Measurements from ENCODE around the gene IL36A. TPM values are rescaled to one million over a fixed set of nuclear protein-coding genes. Genes with fewer than 3 reads are reported as not detected.

Gene IL36A
- total RNA-seq, 2 donors from 2014 or later = not detected

DNA sequence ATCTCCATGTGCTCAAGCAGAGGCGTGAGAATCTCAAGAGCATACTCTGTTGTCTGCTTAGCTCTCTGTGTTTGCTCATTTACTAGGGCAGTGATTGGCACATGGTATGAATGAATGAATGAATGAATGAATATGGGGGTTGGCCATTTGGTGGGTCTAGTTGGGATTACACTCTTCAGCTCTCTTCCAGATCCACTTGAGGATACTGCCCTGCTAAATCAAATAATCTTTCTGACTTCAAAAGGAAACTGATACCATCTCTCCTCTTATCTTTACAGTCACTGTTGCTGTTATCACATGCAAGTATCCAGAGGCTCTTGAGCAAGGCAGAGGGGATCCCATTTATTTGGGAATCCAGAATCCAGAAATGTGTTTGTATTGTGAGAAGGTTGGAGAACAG is 25.5 kb upstream of the IL36A start:
- Histone ChIP-seq H3K4me3 (no peak overlapping the region), H3K9me3 (no peaks in the 10 kb centered on the region), H3K4me1 (ENCODE audit: control insufficient read depth in 1 of 2, low read depth in 2 of 2) (no peaks in the 10 kb centered on the region), H3K27me3 (replicated peaks; ENCODE audit: insufficient read depth) (no peaks in the 10 kb centered on the region), H3K36me3 (no peaks in the 10 kb centered on the region), H3K27ac (no peak overlapping the region)
- TF ChIP-seq, protein P1, sequence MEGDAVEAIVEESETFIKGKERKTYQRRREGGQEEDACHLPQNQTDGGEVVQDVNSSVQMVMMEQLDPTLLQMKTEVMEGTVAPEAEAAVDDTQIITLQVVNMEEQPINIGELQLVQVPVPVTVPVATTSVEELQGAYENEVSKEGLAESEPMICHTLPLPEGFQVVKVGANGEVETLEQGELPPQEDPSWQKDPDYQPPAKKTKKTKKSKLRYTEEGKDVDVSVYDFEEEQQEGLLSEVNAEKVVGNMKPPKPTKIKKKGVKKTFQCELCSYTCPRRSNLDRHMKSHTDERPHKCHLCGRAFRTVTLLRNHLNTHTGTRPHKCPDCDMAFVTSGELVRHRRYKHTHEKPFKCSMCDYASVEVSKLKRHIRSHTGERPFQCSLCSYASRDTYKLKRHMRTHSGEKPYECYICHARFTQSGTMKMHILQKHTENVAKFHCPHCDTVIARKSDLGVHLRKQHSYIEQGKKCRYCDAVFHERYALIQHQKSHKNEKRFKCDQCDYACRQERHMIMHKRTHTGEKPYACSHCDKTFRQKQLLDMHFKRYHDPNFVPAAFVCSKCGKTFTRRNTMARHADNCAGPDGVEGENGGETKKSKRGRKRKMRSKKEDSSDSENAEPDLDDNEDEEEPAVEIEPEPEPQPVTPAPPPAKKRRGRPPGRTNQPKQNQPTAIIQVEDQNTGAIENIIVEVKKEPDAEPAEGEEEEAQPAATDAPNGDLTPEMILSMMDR (IDR thresholded peaks at IDR 0.05) = no peak
- no peak for ATAC-seq (ENCODE audit: insufficient number of reproducible peaks, low FRiP score, low read depth)
- DNase-seq (ENCODE audit: low spot score) = no peak

- Histone ChIP-seq H3K4me3 (no peak overlapping the region), H3K4me1 (ENCODE audit: control insufficient read depth in 1 of 2, low read depth in 2 of 2) (no peaks in the 10 kb centered on the region), H3K9me3 (no peaks in the 10 kb centered on the region), H3K36me3 (no peaks in the 10 kb centered on the region), H3K27ac (no peak overlapping the region), H3K27me3 (replicated peaks; ENCODE audit: insufficient read depth) (no peaks in the 10 kb centered on the region)
- DNase-seq (ENCODE audit: low spot score) = no peak
- no peak for ATAC-seq (ENCODE audit: insufficient number of reproducible peaks, low FRiP score, low read depth)
- TF ChIP-seq, protein P1 (IDR thresholded peaks at IDR 0.05) = no peak
Observed at GRCh38 chr2:112980537-112980936, 24.7 kb upstream of the IL36A start.

GRCh38 chr2:112985090-112985489 is 20.2 kb upstream of the IL36A start:
- Histone ChIP-seq H3K9me3 (no peaks in the 10 kb centered on the region), H3K4me1 (ENCODE audit: control insufficient read depth in 1 of 2, low read depth in 2 of 2) (no peaks in the 10 kb centered on the region), H3K27me3 (replicated peaks; ENCODE audit: insufficient read depth) (no peaks in the 10 kb centered on the region), H3K36me3 (no peaks in the 10 kb centered on the region), H3K27ac (no peak overlapping the region), H3K4me3 (no peak overlapping the region)
- DNase-seq (ENCODE audit: low spot score) (no peak), ATAC-seq (ENCODE audit: insufficient number of reproducible peaks, low FRiP score, low read depth) (no peak)
- TF ChIP-seq, protein P1 (IDR thresholded peaks at IDR 0.05) = no peak

- Histone ChIP-seq H3K27ac (no peak overlapping the region), H3K9me3 (peaks cover 4% of the 10 kb centered on the region), H3K36me3 (no peaks in the 10 kb centered on the region), H3K4me3 (no peak overlapping the region), H3K27me3 (replicated peaks; ENCODE audit: insufficient read depth) (no peaks in the 10 kb centered on the region), H3K4me1 (ENCODE audit: control insufficient read depth in 1 of 2, low read depth in 2 of 2) (no peaks in the 10 kb centered on the region)
- no peak for ATAC-seq (ENCODE audit: insufficient number of reproducible peaks, low FRiP score, low read depth)
- TF ChIP-seq, protein P1 (IDR thresholded peaks at IDR 0.05) = no peak
- DNase-seq (ENCODE audit: low spot score) = no peak
Observed at GRCh38 chr2:112989611-112990010, 15.6 kb upstream of the IL36A start.

DNA sequence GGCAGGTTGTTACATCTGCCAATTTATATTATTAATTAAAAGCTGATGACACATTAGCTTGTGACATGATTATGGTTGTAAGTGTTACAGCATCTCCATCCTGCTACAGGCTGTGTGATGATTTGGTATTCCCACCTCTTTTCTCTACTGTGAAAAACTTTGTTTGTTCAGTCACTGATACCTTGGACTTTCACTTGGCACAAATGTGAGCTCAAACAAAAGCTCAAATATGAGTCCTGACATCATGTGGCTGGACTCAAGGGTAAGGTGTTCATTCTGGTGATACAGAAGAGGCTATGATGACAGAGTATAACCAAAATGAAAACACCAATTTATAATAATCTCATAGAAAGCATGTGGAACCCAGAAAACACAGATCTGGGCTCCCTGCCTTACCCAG is 11.4 kb upstream of the IL36A start:
- Histone ChIP-seq H3K27me3 (replicated peaks; ENCODE audit: insufficient read depth) (no peaks in the 10 kb centered on the region), H3K36me3 (no peaks in the 10 kb centered on the region), H3K4me1 (ENCODE audit: control insufficient read depth in 1 of 2, low read depth in 2 of 2) (no peaks in the 10 kb centered on the region), H3K4me3 (no peak overlapping the region), H3K9me3 (peaks cover 4% of the 10 kb centered on the region), H3K27ac (no peak overlapping the region)
- DNase-seq (ENCODE audit: low spot score) = no peak
- TF ChIP-seq, protein P1 (IDR thresholded peaks at IDR 0.05) = no peak
- ATAC-seq (ENCODE audit: insufficient number of reproducible peaks, low FRiP score, low read depth) = no peak
